ENCODE data around the gene MYADML2. TPM values are rescaled to one million over a fixed set of nuclear protein-coding genes. Genes with fewer than 3 reads are reported as not detected.

MYADML2 gene
- total and polyA plus RNA-seq, 2 of the 8 experiments (the other 6 are each of a cell fraction or from before 2014, with no cell fraction given), result 0.26 to 0.47 TPM

DNA sequence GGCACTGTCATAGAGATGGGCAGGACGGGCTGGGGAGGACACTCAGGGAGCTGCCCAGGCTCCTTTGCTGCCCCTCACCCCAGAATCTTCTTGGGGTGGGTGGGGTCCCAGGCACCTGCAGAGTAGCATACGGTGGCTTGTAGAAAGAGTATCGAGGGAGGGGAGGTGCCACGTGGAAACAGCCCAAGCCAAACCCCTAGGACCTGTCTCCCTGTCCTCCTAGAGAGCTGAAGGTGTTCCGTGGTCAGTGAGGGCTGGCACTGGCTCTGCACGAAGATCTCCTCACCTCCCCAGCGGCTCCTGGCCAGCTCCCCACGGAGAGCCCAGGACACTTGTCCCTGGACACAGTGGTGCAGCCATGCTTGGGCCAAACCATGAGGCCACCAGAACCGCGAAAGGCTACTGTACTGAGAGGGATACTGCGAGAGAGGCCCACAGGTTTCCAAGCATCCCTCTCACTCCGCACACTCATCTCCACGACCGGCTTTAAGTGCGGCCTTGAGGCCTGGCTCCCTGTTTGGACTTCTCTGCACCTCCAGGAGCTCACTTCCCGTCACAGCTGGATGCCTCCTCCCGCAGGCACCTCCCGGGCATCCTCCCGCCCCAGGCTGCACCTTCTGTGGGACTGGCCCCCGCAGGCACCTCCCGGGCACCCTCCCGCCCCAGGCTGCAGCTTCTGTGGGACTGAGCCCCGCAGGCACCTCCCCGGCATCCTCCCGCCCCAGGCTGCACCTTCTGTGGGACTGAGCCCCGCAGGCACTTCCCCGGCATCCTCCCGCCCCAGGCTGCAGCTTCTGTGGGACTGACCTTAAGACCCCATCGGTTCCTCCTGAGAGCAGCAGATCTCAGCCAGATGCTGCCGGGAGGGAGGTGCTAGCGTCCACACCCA lies 17.5 kb downstream of the MYADML2 start (continued):
- TF ChIP-seq ZNF274 (IDR thresholded peaks at IDR 0.05; ENCODE audit: borderline replicate concordance, extremely low read depth, low read length), result no peak
- no peak for TF ChIP-seq ATF2 (IDR thresholded peaks at IDR 0.05; ENCODE audit: low read length)
